Kidney (tissue), 14 donors: ENCODE data around the gene CEBPA. TPM values are rescaled to one million over a fixed set of nuclear protein-coding genes. Genes with fewer than 3 reads are reported as not detected.

Experiments used
- DNase-seq, 5 donors: peaks; one replicate each; pipeline ENCODE4 v3.0.0-alpha.2; 2013 to 2020
- FAIRE-seq: peaks from 2 replicates; lab custom pipeline; 2012; peaks lifted over from hg19 to GRCh38; lab: Jason Lieb, UNC
- H3K27ac ChIP-seq, 2 donors: one replicate each; pipeline ENCODE4 v1.7.0; 2013; ENCODE audit warnings: low read depth in 2 of 2, low read length in 2 of 2, inconsistent platforms in 1 of 2
- H3K27me3 ChIP-seq: one replicate; pipeline ENCODE4 v1.7.1; 2013; ENCODE audit warnings: low read length, inconsistent platforms; ENCODE audit not compliant: control insufficient read depth, insufficient read depth
- H3K36me3 ChIP-seq, 3 donors: one replicate each; pipeline versions ENCODE4 v1.7.0 to v1.7.1; 2013; ENCODE audit warnings: low read length in 3 of 3, control low read depth in 1 of 3, inconsistent platforms in 1 of 3; ENCODE audit not compliant: insufficient read depth in 3 of 3, control insufficient read depth in 2 of 3
- H3K4me1 ChIP-seq, 3 donors: one replicate each; pipeline versions ENCODE4 v1.7.0 to v1.7.1; 2013; ENCODE audit warnings: low read length in 3 of 3, inconsistent platforms in 1 of 3, low read depth in 1 of 3; ENCODE audit not compliant: control insufficient read depth in 2 of 3, insufficient read depth in 2 of 3
- H3K4me3 ChIP-seq, 3 donors: one replicate each; pipeline versions ENCODE4 v1.7.0 to v1.8.1; 2013; ENCODE audit warnings: low read length in 3 of 3, control low read depth in 1 of 3, inconsistent platforms in 1 of 3
- H3K9ac ChIP-seq, 3 donors: one replicate each; pipeline versions ENCODE4 v1.7.0 to v1.7.1; 2013; ENCODE audit warnings: low read length in 3 of 3, control low read depth in 1 of 3, inconsistent platforms in 1 of 3
- H3K9me3 ChIP-seq, 3 donors: one replicate each; pipeline versions ENCODE4 v1.7.0 to v1.7.1; 2013; ENCODE audit warnings: low read length in 3 of 3, control low read depth in 1 of 3, inconsistent platforms in 1 of 3; ENCODE audit not compliant: control insufficient read depth in 2 of 3, insufficient read depth in 1 of 3
- intact Hi-C: fragments of 100-400 bp; cut with DNase I; formaldehyde crosslinking; loops from one replicate; pipeline ENCODE4 v1.11.1; 2022
- polyA plus RNA-seq: library from polyadenylated mRNA; stranded (reverse); fragments of 350-450 nt; fragmentation: Illumina TruSeq; extraction: RNeasy Lipid Tissue Mini Kit (QIAGEN cat#74804); gene quantifications from one replicate; pipeline ENCODE4 v1.2.3, GENCODE V29; 2014; ENCODE audit warnings: low read depth, low replicate concordance; ENCODE audit not compliant: insufficient read depth
- total RNA-seq: library from RNA; stranded (reverse); fragmentation: NEBNext Ultra II Directional; extraction: Animal tissue kit (Norgen Biotek cat#: 25700); gene quantifications from one replicate; pipeline ENCODE4 v1.2.1, GENCODE V29; 2021
- TF ChIP-seq, protein P1 (sequence below): IDR thresholded peaks from 3 replicates; pipeline ENCODE4 v1.5.1; 2012; ENCODE audit warnings: mild to moderate bottlenecking, moderate library complexity, borderline replicate concordance; ENCODE audit not compliant: insufficient read depth; ENCODE audit errors: extremely low read depth
- donor health status: control.
- donor health status: control.
- donor health status: control.
- donor health status: control.
- donor health status: control.
- donor health status: DM: yes; HTN: yes; CAD: no.
- donor health status: Normal renal cell carcinoma (clear cell type).

Gene CEBPA
- total and polyA plus RNA-seq, 2 donors from 2014 or later = 6.6 to 7.1 TPM

GRCh38 chr19:33306191-33306590, 3.9 kb upstream of the CEBPA start:
- intact Hi-C loops = no loop called here
- no peak for DNase-seq
- no peak overlapping the region for H3K27ac ChIP-seq
- H3K4me1 ChIP-seq = peaks cover 0 to 6% (median 0%) of the 10 kb centered on the region in 3 donors
- no peaks in the 10 kb centered on the region for H3K9me3 ChIP-seq
- H3K4me3 ChIP-seq = no peak overlapping the region
- TF ChIP-seq, protein P1, sequence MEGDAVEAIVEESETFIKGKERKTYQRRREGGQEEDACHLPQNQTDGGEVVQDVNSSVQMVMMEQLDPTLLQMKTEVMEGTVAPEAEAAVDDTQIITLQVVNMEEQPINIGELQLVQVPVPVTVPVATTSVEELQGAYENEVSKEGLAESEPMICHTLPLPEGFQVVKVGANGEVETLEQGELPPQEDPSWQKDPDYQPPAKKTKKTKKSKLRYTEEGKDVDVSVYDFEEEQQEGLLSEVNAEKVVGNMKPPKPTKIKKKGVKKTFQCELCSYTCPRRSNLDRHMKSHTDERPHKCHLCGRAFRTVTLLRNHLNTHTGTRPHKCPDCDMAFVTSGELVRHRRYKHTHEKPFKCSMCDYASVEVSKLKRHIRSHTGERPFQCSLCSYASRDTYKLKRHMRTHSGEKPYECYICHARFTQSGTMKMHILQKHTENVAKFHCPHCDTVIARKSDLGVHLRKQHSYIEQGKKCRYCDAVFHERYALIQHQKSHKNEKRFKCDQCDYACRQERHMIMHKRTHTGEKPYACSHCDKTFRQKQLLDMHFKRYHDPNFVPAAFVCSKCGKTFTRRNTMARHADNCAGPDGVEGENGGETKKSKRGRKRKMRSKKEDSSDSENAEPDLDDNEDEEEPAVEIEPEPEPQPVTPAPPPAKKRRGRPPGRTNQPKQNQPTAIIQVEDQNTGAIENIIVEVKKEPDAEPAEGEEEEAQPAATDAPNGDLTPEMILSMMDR = no peak
- H3K27me3 ChIP-seq = no peaks in the 10 kb centered on the region
- FAIRE-seq = no peak
- no peaks in the 10 kb centered on the region for H3K36me3 ChIP-seq
- H3K9ac ChIP-seq = no peak overlapping the region

- H3K27ac ChIP-seq = no peak overlapping the region
These were observed 2.7 kb upstream of the CEBPA start for GRCh38 chr19:33304760-33305647.

DNA sequence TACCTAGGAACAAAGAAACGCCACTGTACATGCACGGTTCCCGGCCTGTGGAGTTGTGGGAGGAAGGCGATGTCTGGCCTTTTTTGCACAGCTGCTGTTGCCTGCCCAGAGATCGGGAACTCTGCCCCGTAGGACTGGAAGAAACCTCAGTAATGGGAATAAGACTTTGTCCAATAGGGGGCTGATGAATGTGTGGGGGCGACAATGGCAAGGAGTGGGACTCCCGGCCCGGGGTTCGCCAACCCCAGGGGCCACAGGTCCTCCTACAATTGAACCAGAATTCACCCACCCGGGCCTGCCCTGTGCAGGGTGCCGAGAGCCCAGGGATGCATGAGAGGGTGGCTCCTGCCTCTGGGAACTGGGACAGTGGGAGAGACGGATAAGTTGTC, 2.0 kb upstream of the CEBPA start:
- intact Hi-C loops = no loop called here
- no peak for DNase-seq
- Histone ChIP-seq H3K27ac (no peak overlapping the region), H3K27me3 (peaks cover 2% of the 10 kb centered on the region), H3K36me3 (no peaks in the 10 kb centered on the region), H3K9me3 (no peaks in the 10 kb centered on the region), H3K4me3 (peak overlapping the region in 1 of 3 donors; percentile 55), H3K4me1 (peaks cover 0 to 9% (median 0%) of the 10 kb centered on the region in 3 donors), H3K9ac (no peak overlapping the region)
- TF ChIP-seq, protein P1 = no peak
- FAIRE-seq = no peak

More at GRCh38 chr19:33304760-33305647, 2.7 kb upstream of the CEBPA start:
- Histone ChIP-seq H3K9ac (no peak overlapping the region), H3K4me3 (no peak overlapping the region), H3K36me3 (no peaks in the 10 kb centered on the region), H3K4me1 (peaks cover 0 to 9% (median 0%) of the 10 kb centered on the region in 3 donors), H3K27me3 (peaks cover 2% of the 10 kb centered on the region), H3K9me3 (no peaks in the 10 kb centered on the region)
- TF ChIP-seq, protein P1 = no peak
- FAIRE-seq (no peak), DNase-seq (no peak)
- intact Hi-C loops = no loop called here
